Activated naive CD8-positive, alpha-beta T cell treated with anti-CD3 and anti-CD28 coated beads, Interleukin-2, amount 50 U/mL, for 16 hours (primary cell): ENCODE results near the gene JAK2.
"Not testable (repeated sequence)": the region's sequence is repeated elsewhere in the genome, so short reads cannot be mapped to it uniquely, and the experiment has no call there.

Experiments
- DNase-seq: peaks from one replicate; pipeline ENCODE4 v3.0.0-alpha.2; 2020; ENCODE audit warnings: low read depth, low spot score

JAK2 gene

DNA sequence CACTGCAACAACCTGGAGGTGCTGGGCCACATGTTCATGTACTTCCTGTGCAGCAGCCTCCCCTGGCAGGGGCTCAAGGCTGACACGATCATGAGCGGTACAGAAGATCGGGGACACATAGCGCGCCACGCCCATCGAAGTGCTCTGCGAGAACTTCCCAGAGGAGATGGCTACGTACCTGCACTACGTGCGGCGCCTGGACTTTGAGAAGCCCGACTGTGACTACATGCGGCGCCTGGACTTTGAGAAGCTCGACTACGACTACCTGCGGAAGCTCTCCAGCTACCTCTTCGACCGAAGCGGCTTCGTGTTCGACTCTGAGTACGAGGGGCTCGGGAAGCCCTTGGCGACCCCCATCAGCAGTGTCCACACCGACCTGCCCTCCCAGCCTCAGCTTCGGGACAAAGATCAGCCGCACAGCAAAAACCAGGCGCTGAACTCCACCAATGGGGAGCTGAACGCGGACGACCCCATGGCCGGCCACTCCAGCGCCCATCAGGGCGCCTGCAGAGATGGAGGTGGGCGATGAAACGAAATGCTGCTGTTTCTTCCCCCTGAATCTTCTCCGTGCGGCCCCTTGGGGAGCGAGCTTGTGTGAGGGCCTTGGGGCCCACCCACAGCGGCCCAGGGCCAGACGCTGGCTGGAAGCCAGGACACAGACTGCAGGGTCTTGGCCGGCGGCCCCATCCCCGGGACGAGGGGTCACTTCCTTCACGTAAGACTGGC, 56.5 kb downstream of the JAK2 start:
- no peak for DNase-seq

DNA sequence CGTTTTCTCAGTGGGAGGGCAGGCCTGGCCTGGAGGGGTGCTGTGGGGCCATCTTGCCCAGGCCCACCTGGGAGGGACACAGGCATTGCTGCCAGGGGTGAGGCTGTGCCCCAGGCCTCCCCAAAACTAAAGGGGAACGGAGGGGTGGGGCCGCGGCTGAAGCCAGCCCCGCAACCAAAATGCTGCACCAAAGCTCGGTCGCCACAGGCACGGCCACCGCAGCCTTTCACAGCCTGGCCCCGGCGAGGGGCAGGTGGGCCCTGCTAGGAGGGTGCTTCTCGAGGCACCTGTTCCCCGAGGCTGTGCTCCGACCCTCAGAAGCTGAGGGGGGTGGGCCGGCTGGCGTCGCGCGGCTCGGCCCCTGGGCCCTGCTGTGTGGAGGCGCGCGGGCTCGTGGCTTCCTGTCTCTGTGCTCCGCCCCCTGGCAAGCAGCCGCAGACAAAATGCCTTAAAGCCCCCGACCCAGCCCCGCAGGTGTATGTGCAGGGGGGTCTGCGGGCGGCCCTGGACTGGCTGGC, 57.6 kb downstream of the JAK2 start:
- DNase-seq: no peak

DNA sequence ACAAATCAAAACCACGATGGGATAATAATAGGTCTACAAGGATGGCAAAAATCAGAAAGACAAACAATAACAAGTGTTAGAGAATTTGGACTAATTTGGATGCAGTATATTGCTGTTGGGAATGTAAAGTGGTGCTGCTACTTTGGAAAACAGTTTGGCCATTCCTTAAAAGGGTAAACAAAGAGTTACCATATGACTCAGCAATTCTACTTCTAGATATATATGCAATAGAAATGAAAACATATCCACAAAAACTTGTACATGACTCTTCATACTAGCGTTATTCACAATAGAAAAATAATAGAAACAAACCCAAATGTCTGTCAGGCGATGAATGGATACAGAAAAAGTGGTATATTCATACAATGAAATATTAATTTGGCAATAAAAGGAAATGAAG, 58.3 kb downstream of the JAK2 start:
- DNase-seq: no peak

DNA sequence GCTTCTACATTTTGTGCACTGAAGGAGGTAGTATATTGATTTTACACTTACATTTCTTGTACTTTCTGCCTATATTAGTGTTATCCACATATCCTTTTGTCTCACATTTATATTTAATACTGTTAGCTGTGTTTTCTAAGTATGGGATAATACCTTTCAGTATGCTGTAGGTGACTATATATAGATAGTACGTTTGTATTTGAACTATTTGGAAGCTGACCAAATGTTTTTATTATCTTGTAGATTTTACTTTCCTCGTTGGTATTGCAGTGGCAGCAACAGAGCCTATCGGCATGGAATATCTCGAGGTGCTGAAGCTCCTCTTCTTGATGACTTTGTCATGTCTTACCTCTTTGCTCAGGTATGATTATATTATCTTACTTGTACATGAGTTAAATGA, 59.1 kb downstream of the JAK2 start:
- DNase-seq: no peak

DNA sequence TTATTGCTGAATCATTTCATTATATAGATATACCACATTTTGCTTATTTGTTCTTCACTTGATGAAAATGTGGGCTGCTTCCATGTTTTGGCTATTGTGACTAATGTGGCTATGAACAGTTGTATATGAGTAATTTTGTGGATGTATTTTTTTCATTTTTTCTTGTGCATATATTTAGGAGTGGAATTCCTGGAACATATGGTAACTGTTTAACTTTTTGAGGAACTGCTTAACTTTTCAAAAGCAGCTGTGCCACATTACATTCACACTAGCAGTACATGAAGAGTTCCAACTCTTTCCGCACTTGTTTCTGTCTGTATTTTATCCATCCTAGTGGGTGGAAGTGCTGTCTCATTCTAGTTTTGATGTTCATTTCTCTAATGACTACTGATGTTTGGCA, 67.8 kb downstream of the JAK2 start:
- no peak for DNase-seq

DNA sequence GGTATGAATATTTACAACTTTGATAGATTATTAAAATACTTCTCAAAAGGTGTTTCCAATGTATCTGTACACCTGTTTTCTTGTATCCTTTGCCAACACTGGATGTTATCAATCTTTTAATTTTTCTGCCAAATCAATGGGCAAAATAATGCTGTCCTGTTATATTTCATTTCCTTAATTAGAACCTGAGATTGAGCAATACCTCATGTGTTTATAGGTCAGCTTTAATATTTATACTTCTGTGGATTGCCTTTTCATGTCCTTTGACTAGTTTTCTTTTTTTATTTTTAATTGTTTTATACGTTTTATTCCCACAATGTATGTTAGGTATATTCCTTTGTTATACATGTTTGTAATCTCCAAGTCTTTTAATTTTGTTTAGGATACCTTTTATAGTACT, 77.6 kb downstream of the JAK2 start:
- DNase-seq: no peak

DNA sequence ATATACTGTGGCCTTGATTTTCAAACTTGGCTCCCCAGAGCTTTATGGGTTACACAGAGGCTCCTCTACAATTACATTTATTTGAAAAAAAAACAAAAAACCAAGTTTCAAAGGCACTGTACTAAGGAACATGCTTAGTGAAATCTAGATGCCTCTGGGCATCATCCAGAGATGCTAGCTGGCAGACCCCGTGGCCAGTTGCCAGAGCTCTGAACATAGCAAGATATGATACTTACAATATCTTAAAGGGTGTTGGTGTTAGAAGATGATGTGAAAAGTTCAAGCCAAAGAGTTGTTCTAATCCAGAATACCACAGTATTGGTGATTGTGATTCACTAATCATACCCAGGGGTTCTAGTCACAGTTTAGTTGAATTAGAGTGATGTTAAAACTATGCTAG, 87.8 kb downstream of the JAK2 start:
- no peak for DNase-seq

DNA sequence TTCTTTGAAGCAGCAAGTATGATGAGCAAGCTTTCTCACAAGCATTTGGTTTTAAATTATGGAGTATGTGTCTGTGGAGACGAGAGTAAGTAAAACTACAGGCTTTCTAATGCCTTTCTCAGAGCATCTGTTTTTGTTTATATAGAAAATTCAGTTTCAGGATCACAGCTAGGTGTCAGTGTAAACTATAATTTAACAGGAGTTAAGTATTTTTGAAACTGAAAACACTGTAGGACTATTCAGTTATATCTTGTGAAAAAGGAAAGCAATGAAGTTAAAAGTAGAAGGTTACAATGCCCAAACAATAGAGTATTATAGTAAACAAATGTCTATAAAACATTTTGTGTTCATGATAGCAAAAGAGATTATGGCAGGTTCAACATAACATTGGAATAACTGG, 88.6 kb downstream of the JAK2 start:
- DNase-seq: no peak

DNA sequence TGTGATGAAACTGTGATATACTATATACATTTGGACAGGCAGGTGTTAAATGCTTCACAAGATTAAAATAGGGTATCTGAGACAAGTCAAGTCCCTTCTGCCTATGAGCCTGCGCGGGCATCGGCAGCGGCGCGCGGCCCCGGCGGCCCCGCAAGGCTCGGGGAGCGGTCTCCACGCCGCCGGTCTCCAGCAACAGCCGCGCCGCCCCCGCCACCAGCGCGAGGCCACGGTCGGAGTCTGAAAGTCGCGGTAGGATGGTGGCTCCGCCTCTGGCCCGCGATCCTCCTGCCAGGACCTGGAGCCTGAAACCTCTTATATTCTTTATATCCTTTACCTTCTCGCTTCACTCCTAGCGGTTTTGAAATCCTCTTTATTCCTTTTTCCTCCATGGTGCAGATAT, 100.9 kb downstream of the JAK2 start:
- DNase-seq: no peak

DNA sequence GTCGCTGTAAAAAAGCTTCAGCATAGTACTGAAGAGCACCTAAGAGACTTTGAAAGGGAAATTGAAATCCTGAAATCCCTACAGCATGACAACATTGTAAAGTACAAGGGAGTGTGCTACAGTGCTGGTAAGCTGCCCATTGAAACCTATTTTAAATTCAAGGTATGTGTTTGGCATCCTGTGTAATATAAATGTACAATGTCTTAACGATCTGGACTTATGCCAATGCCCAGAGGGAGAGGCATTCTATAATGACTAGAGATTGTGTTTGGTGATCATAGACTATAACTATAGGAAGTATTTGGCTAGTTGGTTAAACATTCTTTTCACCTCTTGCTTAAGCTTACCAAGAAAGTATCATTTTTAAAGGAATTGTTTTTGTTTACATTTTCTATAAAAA, 104.7 kb downstream of the JAK2 start:
- no peak for DNase-seq

DNA sequence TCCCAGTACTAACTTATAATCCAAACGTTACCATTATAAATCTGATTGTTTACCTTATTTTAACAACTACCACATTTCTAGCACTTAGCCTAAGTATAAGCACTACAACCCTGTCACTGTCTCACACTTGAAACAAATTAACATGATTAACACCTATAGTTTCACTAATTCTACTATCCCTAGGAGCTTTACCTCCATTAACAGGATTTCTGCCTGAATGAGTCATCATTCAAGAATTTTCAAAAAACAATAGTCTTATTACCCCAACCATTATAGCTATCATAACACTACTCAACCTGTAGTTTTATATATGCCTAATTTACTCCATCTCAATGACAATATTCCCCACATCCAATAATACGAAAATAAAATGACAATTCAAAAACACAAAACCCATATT, 110.7 kb downstream of the JAK2 start:
- DNase-seq: no peak

DNA sequence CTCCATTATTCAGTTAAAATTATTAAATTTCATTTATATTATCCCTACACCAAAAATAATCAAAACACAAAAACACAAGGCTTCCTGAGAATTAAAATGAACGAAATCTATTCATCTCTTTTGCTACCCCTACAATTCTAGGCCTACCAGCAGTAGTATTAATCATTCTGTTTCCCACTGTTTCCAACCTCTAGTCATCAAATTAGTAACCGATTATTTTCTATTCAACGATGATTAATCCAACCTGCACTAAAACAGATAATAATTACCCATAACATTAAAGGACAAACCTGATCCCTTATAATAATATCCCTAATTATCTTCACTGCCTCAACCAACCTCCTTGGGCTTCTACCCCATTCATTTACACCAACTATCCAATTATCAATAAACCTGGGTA, 114.4 kb downstream of the JAK2 start:
- no peak for DNase-seq

DNA sequence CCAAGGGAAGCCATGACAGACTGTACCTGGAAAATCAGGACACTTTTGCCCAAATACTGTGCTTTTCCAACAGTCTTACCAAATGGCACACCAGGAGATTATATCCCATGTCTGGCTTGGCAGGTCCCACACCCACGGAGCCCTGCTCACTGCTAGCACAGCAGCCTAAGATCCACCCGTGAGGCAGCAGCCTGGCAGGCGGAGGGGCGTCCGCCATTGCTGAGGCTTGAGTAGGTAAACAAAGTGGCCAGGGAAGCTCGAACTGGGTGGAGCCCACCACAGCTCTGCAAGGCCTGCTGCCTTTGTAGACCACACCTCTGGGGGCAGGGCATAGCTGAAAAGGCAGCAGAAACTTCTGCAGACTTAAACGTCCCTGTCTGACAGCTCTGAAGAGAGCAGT, 116.1 kb downstream of the JAK2 start:
- not testable (repeated sequence) for DNase-seq

DNA sequence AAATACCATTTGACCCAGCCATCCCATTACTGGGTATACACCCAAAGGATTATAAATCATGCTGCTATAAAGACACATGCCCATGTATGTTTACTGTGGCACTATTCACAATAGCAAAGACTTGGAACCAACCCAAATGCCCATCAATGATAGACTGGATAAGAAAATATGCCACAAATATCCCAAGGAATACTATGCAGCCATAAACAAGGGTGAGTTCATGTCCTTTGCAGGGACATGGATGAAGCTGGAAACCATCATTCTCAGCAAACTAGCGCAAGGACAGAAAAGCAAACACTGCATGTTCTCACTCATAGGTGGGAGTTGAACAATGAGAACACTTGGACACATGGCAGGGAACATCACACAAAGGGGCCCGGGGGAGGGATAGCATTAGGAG, 121.4 kb downstream of the JAK2 start:
- DNase-seq: not testable (repeated sequence)

DNA sequence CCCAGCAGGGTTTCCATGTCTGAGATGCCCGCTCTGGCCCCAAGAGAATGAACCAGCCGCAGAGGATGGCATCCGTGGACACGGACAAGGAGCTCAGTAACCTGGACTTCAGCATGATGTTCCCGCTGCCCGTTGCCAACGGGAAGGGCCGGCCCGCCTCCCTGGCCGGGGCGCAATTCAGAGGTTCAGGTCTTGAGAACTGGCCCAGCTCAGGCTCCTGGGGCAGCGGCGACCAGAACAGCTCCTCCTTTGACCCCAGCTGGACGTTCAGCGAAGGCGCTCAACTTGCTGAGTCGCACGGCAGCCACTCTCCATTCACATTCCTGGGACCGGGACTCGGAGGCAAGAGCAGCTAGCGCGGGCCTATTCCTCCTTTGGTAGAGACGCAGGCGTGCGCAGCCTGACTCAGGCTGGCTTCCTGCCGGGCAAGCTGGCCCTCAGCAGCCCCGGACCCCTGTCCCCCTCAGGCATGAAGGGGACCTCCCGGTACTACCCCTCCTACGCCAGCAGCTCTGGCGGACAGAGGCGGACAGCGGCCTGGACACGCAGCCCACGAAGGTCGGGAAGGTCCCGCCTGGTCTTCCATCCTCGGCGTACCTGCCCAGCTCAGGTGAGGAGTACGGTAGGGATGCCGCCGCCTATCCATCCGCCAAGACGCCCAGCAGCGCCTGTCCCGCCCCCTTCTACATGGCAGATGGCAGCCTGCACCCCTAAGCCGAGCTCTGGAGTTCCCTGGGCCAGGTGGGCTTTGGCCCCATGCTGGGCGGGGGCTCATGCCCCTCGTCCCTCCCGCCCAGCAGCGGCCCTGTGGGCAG, 126.0 kb downstream of the JAK2 start:
- DNase-seq: no peak

DNA sequence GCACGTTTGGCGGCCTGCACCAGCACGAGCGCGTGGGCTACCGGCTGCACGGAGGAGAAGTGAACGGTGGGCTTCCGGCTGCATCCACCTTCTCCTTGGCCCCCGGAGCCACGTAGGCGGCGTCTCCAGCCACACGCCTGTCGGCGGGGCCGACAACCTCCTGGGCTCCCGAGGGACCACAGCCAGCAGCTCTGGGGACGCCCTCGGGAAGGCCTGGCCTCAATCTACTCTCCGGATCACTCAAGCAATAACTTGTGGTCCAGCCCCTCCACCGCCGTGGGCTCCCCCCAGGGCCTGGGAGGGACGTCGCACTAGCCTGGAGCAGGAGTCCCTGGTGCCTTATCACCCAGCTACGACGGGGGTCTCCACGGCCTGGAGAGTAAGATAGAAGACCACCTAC, 126.6 kb downstream of the JAK2 start:
- no peak for DNase-seq

DNA sequence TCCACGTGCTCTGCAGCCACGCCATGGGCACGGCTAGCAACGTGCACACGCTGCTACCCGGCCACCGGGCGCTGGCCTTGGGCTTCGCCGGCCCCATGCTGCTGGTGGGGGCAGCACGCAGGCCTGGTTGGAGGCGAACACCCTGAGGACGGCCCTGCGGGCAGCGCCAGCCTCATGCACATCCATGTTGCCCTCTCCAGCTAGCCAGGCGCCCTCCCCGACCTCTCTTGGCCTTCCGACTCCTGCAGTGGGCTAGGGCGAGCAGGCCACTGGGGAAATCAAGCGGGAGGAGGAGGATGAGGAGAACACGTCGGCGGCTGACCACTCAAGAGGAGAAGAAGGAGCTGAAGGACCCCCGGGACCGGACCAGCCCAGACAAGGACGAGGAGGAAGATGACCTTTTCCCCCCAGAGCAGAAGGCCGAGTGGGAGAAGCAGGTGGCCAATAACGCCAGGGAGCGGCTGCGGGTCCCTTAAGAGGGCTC, 127.1 kb downstream of the JAK2 start:
- DNase-seq: no peak

DNA sequence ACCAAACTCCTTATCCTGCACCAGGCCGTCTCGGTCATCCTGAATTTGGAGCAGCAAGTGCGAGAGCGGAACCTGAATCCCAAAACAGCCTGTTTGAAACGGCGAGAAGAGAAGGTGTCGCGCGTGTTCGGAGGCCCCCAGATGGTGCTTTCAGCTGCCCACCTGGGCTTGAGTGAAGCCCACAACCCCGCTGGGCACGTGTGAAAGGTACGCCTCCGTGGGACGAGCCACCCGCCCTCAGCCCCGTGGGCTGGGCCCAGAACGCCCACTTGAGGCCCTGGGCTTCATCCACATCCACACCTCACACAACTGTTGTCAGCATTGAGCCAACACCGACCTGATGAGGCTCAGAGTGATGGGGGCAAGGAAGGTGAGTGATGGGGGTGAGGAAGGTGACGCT, 127.6 kb downstream of the JAK2 start:
- no peak for DNase-seq

DNA sequence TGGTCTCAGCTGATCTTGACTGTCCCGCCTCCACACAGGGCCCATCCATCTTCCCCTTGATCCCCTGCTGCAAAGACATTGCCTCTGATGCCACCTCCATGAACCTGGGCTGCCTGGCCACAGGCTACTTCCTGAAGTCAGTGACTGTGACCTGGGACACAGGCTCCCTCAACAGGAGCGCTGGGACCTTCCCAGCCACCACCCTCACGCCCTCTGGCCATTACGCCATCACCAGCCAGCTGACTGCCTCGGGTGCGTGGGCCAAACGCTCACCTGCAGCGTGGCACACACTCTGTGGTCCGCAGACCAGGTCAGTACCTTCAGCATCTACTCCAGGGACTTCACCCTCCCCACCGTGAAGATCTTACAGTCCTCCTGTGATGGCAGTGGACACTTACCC, 128.5 kb downstream of the JAK2 start:
- no peak for DNase-seq

DNA sequence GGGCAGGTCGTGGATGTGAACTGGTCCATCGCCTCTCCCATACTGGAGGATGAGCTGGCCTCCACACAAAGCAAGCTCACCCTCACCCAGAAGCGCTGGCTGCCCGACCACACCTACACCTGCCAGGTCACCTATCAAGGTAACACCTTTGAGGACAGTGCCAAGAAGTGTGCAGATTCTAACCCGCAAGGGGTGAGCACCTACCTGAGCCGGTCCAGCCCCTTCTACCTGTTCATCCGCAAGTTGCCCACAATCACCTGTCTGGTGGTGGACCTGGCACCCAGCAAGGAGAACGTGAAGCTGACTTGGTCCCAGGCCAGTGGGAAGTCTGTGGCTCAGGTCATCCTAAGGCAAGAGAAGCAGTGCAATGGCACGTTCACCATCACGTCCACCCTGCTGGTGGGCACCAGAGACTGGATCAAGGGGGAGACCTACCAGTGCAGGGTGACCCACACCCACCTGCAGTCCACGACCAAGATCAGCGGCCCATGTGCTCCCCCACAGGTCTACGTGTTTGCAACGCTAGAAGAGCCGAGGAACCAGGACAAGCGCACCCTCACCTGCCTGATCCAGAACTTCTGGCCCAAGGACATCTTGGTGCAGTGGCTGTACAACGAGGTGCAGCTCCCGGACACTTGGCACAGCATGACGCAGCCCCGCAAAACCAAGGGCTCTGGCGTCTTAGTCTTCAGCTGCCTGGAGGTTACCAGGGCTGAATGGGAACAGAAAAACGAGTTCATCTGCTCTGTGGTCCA, 129.1 kb downstream of the JAK2 start:
- DNase-seq: no peak

DNA sequence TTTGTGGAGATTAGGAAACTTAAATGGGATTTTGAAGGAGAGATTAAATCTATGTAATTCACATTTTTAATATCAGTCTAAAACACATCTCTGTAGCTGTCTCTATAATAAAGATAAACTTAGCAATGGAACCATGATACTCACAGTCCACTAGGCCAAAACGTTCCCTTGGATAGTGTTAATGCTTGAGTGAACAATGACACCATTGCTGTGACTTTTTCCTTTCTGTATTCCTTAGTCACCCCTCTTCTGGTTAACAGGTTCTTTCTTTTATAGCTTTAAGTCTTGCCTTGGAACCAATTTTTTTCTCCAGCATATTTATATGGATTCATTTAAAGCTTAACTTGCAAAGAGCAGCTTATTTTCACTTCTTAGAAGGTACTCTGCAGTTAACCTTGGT, 137.0 kb downstream of the JAK2 start:
- DNase-seq: no peak

DNA sequence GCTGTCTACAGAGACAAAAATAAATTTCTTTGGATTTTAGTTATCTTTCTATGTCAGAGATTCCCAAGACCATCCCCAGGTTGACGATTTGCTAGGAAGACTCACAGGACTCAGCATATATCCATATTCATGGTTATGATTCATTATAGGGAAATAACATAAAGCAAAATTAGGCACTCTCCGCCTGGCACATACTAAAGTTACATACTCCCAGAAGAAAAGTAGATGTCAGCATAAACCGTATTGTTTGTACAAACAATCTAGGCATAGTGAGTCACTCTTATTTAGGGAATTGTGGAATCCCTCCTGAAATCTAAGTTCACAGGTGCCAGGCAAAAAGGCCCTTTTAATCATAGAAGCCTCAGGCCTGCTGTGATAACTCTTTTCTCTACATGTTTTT, 137.4 kb downstream of the JAK2 start:
- DNase-seq: no peak
